Activated CD4-positive, alpha-beta T cell treated with anti-CD3 and anti-CD28 coated beads, Interleukin-2, Interleukin-4, amounts not matched to agents 100 ng/mL and 50 ng/mL, durations not matched to agents 16 hours and 8 hours (primary cell): ENCODE results near the gene NOL11.
"Not testable (repeated sequence)": the region's sequence is repeated elsewhere in the genome, so short reads cannot be mapped to it uniquely, and the experiment has no call there.

Experiments
- DNase-seq: peaks from one replicate; pipeline ENCODE4 v3.0.0-alpha.2; 2020; ENCODE audit warnings: low spot score

NOL11 gene

DNA sequence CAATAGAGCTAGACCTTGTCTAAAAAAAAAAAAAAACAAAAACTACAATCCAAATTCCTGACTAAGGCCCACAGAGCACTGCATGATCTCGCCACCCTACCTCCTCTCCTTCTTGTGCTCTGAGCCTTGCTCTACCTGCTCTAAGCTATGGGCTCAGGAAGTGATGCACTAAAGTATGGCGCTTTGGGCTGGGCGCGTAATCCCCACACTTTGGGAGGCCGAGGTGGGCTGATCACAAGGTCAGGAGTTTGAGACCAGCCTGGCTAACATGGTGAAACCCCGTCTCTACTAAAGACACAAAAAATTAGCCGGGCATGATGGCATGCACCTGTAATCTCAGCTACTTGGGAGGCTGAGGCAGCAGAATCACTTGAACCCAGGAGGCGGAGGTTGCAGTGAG is 37.0 kb downstream of the NOL11 start:
- not testable (repeated sequence) for DNase-seq

DNA sequence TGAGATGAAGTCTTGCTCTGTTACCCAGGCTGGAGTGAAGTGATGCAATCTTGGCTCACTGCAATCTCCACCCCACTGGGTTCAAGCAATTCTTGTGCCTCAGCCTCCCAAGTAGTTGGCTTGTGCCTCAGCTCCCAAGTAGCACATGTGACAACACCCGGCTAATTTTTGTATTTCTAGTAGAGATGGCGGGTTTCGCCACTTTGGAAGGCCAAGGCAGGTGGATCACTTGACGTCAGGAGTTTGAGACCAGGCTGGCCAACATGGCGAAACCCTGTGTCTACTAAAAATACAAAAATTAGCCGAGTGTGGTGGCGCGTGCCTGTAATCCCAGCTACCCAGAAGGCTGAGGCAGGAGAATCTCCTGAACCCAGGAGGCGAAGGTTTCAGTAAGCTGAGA is 39.0 kb downstream of the NOL11 start:
- DNase-seq = not testable (repeated sequence)

DNA sequence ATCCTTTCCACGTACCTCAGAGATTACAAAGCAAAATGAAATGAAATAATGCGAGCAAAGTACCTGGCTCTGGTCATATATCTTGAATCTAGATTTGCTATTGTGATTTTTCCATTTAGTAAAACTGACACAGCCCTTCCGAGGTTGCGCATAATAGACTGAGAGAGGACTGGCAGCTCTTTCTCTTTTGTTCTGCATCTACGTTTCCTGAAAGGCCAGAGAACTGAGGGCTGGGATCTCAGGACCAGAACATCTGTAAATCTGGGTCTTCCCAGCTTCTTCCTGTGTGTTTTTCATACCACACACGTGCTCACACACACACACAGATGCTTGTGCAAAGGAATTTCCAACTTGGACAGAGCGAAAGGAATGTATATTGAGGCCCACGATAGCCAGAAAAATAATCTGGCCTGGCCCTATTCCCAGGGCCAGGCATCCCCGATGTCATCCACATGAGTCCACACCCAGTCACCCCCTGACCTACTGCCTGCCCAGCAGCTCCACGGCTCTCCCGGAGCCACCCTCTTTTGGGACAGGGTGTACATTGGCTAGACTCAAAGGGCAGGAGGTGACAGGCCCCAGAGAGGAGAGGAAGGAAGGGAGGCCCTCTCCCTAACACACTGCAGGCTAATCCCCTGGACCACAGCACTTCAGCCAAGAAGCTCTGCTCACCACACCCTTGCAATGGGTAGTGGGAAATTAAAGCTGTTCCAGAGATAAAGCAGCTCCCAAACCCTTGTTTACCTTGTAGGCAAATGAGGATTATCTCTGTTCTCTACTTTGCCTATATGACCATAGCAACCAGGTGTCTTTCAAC is 41.8 kb downstream of the NOL11 start:
- DNase-seq = no peak

DNA sequence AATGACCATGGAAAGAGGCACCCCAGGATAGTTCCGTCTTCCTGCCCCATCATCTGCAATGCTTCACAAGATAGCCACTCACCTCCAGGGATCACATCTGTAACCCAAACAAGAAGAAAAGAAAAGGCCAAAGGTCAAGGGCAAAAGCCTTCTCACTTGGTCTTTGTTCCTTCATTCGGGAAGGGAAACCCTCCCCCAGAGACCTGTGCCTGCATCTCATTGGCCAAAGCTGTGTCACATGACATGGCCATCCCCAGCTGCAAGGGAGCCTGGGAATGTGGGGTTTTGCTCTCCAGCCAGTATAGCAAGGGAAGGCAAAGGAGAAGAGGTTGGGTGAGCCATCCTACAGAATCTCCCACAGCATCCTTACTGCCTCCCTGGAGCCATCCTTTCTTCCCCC is 47.9 kb downstream of the NOL11 start:
- no peak for DNase-seq

DNA sequence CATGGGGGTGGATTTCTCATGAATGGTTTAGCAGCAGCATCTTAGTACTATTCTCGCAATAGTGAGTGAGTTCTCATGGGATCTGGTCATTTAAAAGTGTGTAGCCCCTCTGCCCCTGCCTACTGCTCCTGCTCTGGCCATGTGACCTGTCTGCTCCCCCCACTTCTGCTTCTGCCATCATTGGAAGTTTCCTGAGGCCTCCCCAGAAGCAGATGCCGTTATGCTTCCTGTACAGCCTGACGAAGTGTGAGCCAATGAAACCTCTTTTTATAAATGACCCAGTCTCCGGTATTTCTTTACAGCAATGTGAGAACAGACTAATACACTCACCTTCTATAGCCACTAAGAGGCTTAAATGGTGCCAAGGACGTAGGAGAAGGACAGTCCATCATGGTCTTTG is 51.5 kb downstream of the NOL11 start:
- no peak for DNase-seq

DNA sequence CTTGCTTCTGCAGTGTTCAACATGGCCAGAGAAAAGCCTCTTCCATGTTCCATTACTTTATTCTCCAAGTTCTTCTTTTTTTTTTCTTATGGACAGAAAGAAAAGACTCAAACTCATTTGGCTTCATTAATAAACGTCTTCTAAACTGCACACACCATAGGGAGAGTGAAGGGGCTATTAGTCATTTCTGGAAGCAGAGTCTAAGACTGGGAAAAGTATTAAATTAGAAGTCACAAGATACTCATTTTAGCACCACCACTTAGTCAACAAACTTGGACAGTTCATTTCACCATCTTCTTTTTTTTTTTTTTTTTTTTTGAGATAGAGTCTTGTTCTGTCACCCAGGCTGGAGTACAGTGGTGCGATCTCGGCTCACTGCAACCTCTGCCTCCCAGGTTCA is 52.8 kb downstream of the NOL11 start:
- DNase-seq = peak; percentile 18

DNA sequence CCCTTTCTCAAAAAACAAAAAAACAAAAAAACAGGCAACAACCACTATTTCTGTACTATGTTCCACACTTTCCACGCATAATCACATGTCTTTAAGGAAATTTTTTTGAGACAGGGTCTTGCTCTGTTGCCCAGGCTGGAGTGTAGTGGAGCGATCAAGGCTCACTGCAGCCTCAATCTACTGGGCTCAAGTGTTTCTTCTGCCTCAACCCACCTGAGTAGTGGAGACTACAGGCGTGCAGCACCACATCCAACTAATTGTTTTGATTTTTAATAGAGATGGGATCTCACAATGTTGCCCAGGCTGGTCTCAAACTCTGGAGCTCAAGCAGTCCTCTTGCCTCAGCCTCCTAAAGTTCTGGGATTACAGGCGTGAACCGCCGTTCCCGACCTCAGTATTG is 54.9 kb downstream of the NOL11 start:
- DNase-seq = no peak

DNA sequence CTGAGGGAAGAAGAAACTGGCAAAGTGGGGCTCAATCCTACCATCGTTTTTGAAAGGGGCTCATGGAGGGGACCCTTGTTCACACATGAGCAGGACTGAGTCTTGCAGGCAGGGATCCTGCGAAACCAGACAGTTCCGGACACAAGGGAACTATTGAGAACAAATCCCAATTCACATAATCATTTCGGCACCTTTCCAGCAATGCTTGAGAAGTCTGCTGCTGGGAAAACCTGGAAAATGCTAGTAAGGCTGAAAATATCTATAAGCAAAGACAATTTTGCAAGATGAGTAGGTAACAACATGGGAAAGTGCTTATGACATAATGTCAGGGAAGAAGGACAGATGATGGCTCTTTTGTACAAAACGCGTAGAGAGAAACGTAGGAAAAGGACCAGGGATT is 55.5 kb downstream of the NOL11 start:
- DNase-seq = no peak

DNA sequence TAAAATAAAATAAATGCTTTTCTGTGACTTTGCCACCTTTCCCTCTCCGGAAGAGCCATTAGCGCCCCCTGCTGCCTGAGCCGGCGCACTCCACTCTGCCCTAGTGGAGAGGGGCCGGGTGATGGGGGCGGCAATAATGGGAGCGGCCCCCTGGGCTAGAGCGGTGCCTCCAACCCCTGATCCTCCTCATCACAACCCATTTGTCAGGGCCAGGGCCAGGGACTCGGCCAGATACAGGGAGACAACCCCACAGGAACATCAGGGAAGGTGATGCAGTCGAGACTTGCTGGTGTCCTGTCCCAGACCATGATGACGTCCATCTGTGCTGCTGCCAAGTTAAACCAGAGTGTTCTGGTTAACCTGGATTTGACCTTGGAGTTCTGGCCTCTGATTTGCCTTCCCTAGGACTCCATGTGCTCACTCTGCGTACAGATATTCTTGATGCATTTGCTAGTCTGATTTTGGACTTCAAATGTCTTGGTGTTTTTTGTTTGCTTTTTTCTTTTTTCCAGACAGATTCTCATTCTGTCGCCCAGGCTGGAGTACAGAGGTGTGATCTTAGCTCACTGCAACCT is 61.4 kb downstream of the NOL11 start:
- peak; percentile 32 for DNase-seq

DNA sequence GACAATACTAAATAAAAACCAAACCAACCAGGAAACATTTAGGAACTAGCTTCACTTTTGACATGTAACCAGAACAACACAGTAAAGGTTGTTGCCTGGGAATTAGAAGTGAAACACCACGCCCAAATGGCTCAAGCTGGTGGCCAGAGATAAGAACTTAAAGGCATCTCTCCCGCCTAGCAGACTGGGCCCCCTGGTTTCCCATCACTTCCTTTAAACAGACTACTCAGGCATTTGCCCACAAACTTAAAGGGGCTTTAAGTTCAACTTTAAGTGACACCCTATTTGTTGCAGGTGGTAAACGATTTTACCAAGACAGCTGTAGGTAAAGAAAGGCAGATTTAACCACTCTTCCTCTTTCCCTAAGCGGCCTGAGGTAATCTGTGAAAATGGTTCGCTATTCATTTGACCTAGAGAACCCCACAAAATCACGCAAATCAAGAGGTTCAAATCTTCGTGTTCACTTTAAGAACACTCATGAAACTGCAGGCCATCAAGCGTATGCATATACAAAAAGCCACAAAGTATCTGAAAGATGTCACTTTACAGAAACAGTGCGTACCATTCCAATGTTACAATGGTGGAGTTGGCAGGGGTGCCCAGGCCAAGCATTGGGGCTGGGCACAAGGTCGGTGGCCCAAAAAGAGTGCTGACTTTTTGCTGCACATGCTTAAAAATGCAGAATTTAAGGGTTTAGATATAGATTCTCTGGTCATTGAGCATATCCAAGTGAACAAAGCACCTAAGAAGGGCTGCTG is 66.8 kb downstream of the NOL11 start:
- DNase-seq = no peak

DNA sequence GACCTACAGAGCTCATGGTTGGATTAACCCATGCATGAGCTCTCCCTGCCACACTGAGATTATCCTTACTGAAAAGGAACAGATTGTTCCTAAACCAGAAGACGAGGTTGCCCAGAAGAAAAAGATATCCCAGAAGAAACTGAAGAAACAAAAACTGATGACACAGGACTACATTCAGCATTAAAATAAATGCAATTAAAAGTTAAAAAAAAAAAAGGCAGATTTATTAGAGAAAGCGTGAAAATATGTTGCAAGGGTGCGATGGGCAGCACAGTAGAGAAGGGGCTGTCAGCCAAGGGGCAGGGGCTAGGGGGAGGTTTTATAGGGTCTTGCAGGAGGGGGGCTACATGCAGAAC is 67.4 kb downstream of the NOL11 start:
- DNase-seq = no peak

DNA sequence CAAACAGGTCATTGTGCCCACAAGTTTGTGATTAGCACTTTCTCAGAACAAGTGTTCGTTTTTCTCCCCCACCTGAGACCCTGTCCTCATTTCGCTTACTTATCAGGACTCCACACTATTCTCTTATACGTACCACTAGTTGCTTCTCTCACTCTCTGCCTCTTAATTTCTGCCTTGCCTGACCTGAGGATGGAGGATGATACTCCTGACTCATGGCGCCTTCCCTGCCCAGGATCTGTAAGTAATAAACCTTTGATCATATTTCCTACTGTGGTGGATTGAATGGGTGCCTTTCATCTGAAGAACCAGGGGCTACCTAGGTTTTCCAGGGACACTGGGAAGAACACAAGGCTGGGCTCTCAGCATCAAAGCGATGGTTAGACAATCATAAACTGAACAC is 67.8 kb downstream of the NOL11 start:
- DNase-seq = no peak
